LNCaP clone FGC (cell line): ENCODE measurements around the gene EGR1.
"Not testable (repeated sequence)": the region's sequence is repeated elsewhere in the genome, so short reads cannot be mapped to it uniquely, and the experiment has no call there.

Experiments
- DNase-seq: peaks from one replicate; pipeline ENCODE4 v3.0.0-alpha.2; 2011; ENCODE audit warnings: low read depth
- H3K4me3 ChIP-seq: 2 replicates; pipeline ENCODE4 v1.5.1; 2011; ENCODE audit warnings: mild to moderate bottlenecking, low read depth, low read length, control low read depth
- CTCF ChIP-seq: IDR thresholded peaks from 2 replicates; pipeline ENCODE4 v1.5.1; 2012; ENCODE audit warnings: mild to moderate bottlenecking; ENCODE audit not compliant: control insufficient read depth, insufficient read depth; ENCODE audit errors: extremely low read depth

Gene EGR1

GRCh38 chr5:138498376-138498775 is 33.1 kb downstream of the EGR1 start:
- H3K4me3 ChIP-seq: no peak overlapping the region
- TF ChIP-seq CTCF: no peak
- DNase-seq: no peak

GRCh38 chr5:138502121-138502520 is 36.8 kb downstream of the EGR1 start:
- no peak for DNase-seq
- no peak overlapping the region for H3K4me3 ChIP-seq
- TF ChIP-seq CTCF: no peak

- DNase-seq: no peak
- TF ChIP-seq CTCF: no peak
- H3K4me3 ChIP-seq: no peak overlapping the region
Observed at GRCh38 chr5:138502521-138502920, 37.2 kb downstream of the EGR1 start.

- H3K4me3 ChIP-seq: no peak overlapping the region
- peak; percentile 21 for DNase-seq
- TF ChIP-seq CTCF: peak; percentile 86
Observed at GRCh38 chr5:138503487-138504270, 38.4 kb downstream of the EGR1 start.

- H3K4me3 ChIP-seq: no peak overlapping the region
- no peak for TF ChIP-seq CTCF
- DNase-seq: peak; percentile 52
Observed at GRCh38 chr5:138504799-138505198, 39.5 kb downstream of the EGR1 start.

- no peak for DNase-seq
- no peak for TF ChIP-seq CTCF
- H3K4me3 ChIP-seq: no peak overlapping the region
Observed at GRCh38 chr5:138506370-138507306, 41.4 kb downstream of the EGR1 start.

GRCh38 chr5:138507485-138507884 is 42.2 kb downstream of the EGR1 start:
- DNase-seq, H3K4me3 ChIP-seq: not testable (repeated sequence)
